ENCODE data around the gene SLC6A19.

Gene SLC6A19

DNA sequence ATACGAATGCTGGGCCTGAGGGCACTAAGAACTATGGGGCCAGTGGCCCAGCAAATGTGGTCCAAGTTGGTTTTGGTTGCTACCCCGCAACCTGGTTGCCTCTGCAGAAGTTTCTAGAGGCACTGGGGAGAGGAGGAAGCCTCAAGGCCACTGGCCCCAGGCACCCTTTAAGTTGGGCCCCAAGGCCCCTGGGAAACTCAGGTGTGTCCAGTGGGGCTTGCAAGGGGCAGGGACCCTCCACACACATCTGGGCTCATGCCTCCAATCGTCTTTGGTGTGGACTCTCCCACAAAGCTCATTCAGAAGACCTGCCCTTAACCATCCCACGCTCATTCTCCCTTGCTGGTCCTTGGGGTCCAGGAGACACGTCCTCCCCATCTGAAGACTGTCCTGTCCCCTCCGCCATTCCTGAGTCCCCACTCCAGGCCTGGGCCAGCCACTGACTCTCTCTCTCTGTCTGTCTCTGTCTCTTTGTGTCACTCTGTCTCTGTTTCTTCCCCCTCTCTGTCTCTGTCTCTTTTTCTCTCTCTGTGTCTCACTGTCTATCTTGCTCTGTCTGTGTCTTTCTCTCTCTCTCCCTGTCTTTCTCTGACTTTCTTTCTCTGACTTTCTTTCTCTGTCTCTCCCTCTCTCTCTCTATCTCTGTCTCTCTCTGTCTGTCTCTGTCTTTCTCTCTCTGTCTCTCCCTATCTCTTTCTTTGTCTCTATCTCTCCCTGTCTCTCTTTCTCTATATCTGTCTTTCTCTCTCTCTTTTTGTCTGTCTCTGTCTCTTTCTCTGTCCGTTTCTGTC is 3.3 kb upstream of the SLC6A19 start:
- no peak for FAIRE-seq

DNA sequence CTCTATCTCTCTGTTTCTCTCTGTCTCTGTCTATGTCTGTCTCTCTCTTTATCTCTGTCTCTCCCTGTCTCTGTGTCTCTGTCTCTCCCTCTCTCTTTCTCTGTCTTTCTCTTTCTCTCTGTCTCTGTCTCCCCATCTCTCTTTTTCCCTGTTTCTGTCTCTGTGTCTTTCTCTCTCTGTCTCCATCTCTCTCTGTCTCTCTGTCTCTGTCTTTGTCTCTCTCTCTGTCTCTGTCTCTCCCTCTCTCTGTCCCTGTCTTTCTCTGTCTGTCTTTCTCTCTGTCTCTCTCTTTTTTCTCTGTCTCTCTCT is 2.1 kb upstream of the SLC6A19 start:
- no peak for FAIRE-seq

DNA sequence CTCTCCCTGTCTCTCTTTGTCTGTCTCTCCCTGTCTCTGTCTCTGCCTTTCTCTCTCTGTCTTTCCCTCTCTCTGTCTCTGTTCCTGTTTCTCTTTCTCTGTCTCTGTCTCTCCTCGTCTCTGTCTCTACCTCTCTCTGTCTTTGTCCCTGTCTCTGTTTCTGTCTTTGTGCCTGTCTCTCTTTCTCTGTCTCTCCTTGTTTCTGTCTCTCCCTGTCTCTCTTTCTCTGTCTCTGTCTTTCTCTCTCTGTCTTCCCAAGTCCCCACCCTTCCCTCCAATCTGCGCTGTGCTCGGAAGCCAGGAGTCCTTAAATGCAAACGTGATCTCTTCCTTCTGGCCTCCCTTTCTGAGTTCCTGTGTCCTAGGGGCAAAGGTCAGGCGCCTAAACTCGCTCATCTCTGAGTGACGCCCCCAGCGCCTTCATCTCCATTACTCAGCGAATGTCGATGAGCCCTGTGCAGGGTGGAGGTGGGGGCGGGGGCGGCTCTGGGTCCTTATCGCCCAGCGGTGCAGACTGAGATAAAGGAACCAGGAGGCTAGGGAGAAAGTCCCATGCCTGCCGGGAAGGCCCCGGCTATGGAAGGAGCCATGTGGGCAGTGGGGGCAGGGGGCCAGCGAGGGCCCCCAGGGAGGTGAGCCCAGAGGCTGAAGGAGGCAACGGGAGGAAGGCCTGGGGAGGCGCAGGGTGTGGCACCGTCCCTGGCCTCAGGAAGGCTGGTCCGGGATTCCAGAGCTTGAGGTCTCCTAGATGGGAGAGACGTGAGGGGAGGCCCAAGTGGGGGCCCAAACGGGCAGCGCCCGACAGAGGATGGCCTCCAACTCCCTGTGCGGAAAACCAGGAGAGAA is 1.5 kb upstream of the SLC6A19 start:
- no peak for FAIRE-seq

DNA sequence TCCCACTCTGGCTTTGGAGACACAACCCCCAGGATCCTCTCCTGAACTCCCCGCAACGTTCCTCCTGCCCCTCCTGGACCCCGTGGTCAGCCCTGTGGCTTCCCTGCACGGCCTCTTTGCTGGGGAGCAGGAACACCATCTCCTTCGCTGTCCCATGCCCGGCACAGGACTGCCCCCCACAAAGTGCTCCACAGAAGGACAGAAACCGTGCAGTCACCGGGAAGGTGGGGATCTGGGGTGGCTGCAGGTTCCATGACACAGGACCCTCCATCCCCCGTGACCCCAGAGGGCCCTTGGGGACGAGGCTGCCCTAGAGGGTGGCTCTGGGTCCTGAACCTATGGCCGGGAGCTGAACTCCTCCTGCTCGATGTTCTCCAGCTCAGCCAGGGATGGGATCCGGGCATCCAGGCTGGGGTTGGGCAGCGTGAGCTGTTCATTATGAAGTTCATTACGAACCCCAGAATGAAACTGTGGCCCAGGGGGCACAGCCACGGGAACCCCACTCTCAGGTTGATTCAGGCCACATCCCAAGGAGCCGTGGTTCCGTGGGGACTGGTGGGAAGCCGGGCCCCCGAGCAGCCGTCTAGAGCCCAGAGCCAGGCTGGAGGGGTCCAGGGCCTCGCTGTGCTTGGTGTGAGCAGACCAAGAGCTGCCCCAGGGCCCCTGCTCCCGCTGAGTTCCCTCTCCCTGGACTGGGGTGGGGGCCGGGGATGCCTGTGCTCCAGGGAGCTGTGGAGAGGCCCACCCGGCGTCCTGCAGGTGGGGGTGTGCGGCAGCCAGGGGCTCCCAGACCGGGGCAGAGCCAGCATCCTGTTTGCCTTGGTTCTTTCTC is 684 bp upstream of the SLC6A19 start:
- FAIRE-seq, result no peak

DNA sequence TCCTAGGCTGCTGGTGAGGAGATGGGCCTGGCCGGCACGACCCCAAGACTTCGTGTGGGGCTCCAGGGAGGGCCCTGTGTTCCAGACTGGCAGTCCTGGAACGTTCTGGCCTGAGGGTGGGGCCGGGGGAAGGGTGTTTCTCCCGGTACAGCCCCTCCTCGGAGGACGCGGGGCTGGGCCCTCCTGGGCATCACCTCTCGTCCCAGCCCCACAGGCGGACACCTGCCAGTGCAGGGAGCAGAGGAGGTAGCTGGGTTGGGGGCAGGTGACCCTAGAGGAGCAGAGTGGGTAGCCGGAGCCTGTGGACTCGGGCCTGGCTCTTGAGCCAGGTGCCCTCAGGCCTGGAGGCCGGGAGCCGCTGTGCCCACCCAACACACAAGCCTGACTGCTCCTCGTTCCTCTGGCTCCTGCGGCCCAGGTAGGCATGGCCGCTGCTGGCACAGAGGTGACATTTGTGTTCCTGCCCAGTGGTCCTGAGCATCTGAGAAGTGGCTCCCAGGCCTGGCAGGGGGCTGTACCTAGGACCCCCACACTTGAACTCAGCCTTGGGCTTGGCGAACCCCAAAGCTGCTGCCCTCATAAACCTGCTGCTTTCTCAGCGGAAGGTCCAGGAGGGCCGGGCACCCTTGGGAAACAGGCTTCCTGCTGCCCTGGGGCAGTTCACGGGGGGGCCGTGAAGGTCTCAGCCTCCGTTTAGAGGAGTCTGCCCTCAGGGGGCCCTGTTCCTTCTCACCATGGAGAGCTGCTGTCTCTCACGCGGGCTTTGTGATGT is 817 bp downstream of the SLC6A19 start:
- no peak for FAIRE-seq

DNA sequence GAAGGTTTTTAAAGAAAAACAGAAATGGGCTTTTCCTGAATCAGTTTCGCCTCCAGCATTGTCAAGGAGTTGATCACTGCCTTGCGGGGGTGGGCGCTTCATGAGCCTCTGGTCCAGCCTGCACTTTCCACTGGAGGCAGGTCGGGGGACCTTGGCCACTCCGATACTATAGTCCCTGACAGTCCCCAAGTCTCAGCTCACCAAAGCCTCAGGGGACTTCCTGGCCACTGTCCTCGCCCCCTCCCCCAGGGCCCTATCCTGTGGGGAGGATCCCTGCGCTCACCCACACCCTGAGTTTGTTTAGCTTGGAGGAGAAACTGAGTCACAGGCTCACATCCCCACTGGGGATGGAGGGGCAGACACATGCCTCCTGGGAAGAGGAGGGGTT is 1.4 kb downstream of the SLC6A19 start:
- no peak for FAIRE-seq

DNA sequence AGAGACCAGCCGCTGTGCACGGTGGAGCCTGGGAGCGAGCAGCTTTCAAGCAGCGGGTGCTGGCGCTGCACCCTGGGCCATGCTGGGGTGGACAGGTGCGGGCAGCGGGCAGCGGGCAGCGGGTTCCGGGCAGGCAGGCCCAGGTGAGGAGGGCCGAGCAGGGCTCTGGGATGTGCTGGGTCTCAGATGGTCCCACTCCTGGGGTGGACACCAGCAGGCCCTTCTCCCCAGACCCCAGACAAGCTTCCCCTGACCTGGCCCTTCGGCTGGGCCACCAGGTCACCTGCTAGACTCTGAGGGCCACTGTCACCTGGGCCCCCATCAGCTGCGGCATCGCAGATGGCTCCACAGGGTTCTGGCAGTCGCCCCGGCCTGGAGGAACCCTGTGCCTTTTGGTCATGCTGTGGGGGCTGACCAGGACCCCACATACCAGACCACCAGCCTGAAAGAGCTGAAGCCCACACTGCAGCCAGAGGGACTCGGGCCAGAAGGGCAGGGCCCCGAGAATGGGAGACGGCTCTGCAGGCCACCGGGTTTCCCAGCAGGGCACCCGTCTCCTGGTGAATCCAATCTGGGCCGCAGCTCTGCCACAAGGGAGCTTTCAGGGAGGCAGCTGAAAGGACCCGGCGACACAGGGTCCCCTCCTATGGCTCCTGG is 2.0 kb downstream of the SLC6A19 start:
- no peak for FAIRE-seq

DNA sequence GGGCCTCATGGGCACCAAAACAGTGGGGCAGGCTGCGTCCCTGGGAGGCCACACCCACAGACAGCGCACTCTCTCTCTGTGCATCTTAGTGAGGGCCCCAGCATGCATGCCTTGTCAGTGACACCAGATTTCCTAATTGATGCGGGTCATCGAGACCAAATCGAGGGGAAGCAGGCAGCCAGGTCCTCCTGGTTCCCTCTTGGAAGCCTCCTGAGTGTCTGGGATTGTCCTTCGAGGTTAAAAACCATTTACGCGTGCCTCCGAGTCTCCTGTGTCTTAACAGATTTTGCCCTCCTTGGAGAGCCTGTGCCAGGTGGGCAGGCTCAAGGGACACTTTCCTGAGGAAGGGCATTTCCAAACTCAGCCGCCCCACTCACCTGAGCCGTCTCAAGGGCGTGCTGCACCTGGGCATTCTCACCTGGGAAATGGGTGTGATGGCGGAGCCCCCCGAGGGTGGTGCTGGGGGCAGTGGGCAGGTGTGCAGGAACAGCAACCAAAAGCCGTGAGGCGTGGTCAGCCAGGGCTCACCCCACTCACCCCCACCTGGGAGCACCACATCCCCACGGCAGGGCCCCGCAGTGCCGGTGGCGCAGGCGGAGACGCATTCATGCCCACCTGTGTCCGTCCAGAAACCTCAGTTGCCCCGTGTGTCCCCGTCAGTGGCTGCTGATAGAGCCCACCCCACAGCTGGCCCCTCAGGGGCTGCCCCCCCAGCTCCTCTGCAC is 2.7 kb downstream of the SLC6A19 start:
- no peak for FAIRE-seq

DNA sequence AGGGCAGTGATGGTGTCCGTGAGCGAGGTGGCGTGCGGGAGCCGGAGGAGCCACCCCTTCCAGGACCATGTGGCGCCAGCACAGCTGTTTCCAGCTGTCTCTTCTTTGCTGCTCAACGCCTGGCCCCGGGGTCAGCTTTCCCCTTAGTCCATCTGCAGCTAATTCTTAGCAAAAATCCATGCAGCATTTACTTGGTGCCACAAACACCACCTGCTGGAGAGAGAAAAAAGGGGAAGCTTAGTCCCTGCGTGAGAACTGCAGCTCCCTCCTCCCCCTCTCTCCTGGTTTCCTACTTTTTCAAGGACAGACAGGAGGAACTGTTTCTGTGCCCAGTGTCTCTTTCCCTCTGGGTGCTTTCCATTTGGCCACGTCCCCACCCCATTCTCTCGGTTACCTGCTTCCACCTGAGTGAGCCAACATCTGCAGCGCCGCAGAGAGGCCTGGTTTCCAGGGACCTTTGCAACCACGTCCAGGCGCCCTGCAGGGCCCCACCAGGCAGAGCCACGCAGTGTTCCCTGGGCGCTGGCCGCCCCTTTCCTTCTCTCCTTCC is 3.4 kb downstream of the SLC6A19 start:
- no peak for FAIRE-seq

DNA sequence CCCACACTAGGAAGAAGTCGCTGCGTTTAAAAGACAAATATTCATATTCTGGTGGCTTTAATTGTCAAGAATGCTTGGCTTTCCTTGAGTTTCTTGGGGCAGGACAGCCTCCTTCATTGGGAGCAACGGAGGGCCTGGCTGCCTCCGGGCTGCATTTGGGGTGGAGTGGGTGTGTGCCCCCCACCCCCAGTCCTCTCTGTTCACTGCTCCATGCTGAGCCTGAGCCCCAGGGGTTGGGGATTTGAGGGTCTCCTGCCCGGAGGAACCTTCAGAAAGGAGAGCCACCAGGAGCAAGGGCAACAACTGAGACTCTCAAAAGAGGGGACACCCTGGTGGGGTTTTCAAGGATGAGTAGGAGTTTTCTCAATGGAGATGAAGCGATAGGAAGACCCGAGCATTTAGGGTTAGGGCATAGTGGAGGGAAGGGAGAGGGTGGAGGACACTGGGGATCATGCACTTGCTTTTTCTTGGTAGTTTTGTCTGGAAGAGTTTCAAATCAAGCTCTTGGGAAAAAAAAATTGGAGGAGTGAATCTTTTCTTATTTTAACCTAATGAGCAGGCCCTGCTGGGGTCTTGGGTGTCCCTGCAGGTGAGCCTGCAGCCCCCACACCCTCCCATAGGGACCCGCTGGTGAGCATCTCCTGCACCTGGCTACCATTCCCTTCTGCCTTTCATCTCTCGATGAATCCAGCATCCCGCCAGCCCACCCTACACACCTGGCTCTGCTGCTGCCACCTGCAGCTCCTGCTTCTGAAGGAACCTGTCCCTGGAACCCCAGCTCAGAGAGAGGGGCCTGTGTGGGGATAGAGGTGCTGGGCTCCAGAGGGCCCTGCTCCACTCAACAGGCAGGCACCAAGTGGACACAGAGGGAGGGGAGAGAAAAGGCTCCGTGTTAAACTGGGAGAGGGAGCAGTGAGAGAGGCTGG is 4.1 kb downstream of the SLC6A19 start:
- no peak for FAIRE-seq

DNA sequence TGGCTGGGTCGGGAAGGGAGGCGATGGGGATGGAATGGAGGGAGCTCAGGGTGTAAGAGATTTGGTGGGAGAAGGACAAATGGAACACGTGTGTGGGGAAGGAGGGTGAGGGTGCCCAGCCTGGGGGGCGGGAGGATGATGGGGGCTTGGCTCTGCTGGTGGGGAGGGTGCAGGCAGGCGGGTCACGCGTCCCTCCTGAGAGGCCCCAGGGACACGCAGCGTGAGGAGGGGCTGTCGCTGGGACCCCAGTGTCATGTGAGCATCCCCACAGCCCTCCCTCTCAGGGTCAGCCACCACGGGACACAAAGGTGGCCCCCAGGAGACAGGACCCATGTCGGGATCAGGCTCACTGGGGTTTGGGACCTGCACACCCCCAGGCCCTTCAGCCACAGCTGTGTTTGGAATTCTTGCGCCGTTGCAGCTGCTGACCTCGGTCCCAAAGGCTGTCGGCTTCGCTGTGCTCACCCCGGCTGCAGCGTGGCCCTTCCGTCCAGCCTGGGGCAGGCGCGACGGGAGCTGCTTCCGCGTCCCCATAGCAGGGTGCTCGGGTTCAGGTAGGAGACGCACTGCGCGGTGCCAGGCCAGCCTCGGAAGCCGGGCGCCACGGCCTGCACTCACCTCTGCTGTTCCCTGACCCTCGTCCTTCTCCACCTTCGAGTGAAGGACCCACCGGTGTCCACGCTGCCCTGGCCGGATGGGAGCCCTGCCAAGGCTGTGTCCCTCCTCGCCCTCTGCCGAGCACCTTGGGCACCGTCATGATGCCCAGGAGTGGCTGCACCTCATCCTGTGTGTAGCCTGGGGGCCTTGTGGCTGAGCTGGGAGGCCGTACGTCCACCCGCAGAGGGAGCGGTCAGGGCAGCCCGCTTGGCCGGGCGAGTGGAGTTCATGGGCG is 5.4 kb downstream of the SLC6A19 start:
- no peak for FAIRE-seq

DNA sequence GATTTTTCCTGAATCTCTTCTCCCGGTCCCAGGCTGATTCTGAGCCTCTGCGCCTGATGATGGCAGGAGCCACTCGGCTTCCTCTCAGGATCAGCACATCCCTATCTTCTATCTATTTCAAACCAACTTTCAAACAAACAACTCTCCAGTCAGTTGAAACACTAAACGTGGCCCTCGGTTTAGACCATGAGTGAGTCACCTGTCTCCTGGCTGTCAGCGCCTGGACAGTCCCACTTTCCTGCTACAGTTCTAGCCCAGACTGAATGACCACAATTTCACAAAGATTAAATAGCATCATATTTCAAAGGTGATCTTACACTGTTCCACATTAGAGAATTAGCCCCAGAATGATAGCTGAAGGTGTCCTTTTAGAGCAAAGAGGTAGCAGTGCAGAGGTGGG is 6.2 kb downstream of the SLC6A19 start:
- no peak for FAIRE-seq

DNA sequence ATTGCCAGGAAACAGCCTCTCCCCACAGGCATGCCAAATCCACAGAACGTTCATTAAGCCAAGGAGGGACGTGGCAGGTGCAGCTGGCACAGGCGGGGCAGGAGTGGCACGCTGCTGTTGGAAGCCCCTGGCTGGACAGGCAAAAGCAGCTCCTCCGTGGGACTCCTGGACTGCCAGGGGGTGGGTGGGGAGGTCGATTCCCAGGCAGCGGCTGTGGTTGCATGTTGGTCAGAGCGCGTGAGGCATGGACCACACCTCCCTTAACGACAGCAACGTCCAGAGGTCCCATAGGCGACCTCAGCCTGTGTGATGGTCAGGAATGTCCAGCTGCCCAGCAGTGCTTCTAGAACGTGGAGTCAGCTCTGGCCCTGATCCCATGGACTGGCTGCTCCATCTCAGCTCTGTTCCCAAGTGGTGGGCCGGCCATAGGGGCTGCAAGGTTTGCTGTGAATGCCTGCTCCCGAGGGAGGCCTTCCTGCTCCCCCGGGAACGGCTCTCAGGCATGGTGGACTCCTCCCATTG is 6.9 kb downstream of the SLC6A19 start:
- FAIRE-seq, result no peak

DNA sequence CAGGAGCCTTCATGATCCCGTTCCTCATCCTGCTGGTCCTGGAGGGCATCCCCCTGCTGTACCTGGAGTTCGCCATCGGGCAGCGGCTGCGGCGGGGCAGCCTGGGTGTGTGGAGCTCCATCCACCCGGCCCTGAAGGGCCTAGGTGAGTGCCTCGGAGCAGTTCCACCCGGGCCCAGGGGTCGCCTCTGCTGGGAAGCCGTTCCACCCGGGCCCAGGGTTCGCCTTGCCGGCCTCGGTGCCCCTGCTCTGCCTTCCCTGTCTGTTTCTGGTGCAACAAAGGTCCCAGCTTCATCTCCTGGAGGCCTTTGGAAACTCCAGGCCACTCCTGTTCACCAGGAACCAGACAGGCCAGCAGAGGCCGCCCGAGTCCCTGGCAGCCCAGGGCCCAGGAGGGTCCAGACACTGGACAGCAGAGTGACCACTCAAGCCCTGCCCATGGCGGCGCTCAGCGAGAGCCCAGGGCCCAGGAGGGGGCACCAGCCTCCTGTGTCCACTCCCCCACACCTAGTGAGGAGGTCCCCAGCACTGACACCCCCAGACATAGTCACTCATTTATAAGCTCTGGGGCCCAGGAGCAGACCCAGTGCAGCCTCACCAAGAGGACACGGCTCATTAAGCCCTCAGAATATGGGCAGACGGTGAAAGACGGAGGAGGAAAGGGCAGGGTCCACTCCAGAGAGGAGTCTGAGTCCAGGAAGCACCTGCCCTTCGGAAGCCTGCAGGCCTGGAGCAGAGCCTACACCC is 7.5 kb downstream of the SLC6A19 start:
- no peak for FAIRE-seq

DNA sequence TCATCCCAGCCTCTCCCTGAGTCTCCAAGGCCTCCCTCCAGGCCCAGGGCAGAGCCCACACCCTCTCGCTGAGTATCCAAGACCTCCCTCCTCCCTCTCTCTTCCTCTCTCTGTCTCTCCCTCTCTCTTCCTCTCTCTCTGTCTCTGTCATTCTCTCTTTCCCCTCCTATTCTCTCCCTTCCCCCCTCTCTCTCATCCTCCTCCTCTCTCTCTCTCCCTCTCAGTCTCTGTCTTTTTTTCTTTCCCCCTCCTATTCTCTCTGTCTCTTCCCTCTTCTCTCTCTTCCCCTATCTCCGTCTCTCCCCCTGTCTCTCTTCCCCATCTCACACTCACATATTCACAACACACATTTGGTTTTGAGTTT is 8.1 kb downstream of the SLC6A19 start:
- no peak for FAIRE-seq

DNA sequence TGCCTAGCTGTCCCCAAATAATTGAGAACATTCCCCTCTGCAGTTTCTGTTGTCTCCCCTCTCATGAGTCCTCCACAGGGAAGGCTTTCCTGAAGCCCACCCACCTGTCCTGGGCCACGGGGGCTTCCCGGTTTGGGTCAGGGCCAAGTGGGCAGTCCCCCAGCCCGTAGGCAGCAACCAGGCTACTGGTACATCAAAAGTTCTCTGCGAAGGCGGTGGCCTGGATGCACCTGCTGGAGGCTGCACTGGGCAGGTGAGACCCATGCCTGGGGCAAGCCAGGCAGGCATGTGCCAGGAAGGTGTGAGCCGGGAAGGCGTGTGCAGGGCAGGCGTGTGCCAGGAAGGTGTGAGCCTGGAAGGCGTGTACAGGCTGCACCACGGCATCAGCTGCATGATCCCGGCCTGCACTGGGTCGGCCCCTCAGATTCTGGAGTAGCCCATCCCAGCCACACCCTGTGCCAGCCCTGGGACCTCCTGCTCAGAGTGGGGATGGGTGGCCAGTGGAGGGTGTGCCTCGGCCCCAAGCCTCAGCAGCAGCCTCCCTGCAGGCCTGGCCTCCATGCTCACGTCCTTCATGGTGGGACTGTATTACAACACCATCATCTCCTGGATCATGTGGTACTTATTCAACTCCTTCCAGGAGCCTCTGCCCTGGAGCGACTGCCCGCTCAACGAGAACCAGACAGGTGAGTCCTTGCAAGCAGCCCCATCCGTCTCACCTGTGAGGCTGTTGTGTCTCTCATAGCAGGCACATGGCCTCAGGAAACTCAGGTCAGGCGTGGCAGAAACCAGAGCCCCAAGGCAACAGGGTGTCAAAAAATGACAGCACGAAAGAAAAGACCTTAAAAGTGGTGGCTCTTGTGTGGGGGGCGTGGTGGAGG is 8.7 kb downstream of the SLC6A19 start:
- no peak for FAIRE-seq

DNA sequence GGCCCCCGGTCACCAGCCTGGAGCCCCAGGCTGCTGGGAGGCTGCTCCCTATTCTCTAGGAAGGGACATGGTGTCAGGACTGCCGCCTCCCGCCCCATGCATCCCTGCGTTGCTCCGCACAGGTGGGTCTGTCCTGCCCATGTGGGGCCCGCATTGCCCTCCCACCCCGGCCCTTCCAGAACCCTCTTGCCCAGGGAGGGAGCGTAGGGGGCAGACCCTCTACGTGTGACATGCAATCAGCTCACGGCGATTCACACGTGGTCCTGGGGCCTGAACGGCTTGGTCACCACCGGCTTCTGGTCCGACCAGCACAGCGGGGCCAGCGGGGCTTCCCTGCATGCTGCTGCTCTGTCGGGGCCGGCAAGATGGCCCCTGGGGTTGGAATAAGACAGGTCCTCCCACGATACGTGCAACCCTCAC is 9.4 kb downstream of the SLC6A19 start:
- FAIRE-seq, result no peak

Data from TTC549 (cell line).